ENCODE measurements around the gene GUCY2D.

DNA sequence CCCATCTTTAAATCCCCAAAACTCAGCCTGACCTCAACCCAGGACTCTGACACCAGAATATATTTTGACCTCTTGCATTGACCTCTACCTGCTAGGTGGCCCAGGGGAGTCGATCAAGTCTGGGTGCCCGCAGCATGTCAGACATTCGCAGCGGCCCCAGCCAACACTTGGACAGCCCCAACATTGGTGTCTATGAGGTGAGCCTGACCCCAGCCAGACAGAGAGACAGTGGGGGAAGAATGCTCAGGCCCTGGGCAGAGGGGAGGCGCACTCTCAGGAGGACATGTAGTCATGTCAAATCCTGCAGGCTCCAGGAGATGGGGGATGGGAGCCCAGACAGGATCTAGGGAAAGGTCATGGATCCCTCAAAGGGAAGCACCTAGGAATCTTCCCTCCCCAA, 5.4 kb downstream of the GUCY2D start:
- TF ChIP-seq POLR2A (IDR thresholded peaks at IDR 0.05) = no peak
- TF ChIP-seq, protein P1, sequence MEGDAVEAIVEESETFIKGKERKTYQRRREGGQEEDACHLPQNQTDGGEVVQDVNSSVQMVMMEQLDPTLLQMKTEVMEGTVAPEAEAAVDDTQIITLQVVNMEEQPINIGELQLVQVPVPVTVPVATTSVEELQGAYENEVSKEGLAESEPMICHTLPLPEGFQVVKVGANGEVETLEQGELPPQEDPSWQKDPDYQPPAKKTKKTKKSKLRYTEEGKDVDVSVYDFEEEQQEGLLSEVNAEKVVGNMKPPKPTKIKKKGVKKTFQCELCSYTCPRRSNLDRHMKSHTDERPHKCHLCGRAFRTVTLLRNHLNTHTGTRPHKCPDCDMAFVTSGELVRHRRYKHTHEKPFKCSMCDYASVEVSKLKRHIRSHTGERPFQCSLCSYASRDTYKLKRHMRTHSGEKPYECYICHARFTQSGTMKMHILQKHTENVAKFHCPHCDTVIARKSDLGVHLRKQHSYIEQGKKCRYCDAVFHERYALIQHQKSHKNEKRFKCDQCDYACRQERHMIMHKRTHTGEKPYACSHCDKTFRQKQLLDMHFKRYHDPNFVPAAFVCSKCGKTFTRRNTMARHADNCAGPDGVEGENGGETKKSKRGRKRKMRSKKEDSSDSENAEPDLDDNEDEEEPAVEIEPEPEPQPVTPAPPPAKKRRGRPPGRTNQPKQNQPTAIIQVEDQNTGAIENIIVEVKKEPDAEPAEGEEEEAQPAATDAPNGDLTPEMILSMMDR (IDR thresholded peaks at IDR 0.05 in 8 of 11, conservative IDR thresholded peaks at IDR 0.05 in 3 of 11) = no peak
